Limb (tissue), 2 donors: ENCODE data around the gene CACNA1D.

Source experiments
- DNase-seq, 2 donors: peaks; one replicate each; pipeline ENCODE4 v3.0.0-alpha.2; 2016; ENCODE audit errors: extremely low spot score in 2 of 2

The CACNA1D gene

DNA sequence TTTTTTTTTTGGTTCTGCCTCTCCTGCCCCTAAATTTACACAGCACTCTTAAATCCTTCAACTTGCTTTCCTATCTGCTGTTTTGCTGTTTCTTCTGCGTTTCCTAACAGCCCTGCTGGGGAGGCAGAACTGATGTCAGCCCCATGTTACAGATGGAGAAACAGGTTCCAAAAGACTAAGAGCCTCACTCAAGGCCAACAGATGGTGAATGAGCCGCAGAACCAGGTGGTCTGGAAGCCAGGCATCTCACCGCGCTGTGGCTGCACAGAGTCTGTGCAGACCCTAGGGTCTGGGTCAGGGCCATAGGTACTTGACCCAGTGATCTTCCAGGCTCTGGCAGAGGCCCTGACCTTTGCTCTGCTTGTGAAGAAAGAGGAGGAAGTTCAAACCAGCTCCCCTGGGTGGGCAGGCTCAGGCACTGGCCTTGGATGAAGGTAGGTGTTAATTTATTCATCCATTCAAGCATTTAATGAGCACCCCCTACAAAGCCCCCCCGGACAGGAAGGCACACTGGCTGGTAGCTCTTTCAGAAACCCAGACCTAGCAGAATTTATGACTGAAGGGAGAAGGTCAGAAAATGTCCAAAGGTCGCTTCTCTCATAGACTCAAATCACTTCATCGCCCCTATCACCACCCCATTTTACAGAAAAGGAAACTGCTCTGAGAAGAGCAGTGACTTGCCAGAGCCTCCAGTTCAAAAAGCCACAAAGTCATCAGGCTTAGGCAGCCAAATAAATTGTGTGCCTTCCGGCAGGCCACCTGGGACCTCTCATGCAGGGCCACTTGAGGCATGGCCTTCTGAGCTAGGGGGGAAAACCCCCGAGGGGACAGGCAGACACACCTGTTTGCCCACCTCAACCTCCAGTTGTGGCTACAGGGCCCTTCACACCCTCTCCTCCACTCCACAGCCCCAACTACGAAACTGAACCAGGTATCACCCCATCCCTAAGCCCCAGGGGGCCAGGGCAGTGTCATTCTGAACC lies 349.1 kb downstream of the CACNA1D start:
- DNase-seq: no peak

DNA sequence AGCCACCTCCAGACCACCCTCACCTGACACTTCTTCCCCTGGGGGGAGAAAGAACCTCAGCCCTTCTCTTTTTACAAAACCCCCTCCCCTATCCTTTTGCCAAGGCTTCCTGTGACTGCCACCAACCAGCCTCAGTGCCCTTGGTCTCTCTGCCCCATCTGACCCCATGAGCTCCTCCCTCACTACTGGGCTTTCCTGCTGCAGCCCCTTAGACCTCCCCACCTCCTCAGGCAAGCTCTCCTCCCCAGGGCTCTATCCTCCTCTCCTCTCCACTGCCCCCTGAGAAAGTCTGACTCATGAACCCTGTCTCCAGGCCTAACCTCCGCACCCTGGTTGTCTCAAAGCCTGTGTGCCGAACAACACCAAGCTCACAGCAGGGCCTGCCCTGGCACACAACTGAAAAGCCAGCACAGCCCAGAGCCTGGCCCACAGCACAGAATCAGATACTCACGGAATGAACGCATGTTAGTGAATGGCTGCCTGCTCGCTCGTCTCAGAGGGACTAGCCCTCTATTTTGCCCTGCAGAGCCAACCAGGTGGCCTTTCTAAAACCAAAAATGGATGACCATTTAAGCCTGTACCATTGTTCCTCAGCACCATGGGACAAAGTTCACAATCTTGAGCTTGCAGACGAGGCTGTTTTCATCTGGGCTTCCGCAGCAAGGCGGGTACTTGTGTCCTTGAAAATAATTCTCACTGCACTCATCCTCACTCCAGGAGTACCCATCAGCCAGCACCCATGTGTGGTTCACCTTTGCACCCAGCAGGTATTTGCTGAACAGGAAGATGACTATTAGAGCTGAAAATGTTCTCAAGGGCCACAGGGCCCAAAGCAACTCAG lies 350.1 kb downstream of the CACNA1D start:
- DNase-seq: no peak

GRCh38 chr3:53845103-53845880 lies 350.9 kb downstream of the CACNA1D start:
- peak; percentile 37 to 75 for DNase-seq

DNA sequence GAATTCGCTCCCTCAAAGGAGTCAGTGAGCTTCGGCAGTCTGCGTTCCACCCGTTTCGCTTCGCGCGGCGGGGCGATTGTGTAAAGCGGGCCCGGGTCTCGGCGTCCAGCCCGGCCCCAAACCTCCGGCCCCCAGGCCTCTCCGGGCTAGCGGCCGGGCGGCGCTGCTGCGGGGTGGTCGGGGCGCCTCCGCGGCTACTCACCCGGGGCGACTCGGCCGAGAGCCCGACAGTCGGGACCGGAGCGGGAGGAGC lies 351.4 kb downstream of the CACNA1D start:
- no peak for DNase-seq

GRCh38 chr3:53846134-53846850 lies 351.9 kb downstream of the CACNA1D start, which contains the start of the genes CHDH and IL17RB:
CHDH (minus strand) TSS chr3:53846419; CDS start chr3:53824008, 22,411 bp downstream.
IL17RB (plus strand) TSS chr3:53846568; CDS start chr3:53846589, 21 bp downstream.
- peak; percentile 36 to 75 for DNase-seq

- no peak for DNase-seq
Measured at GRCh38 chr3:53846851-53847155, 352.4 kb downstream of the CACNA1D start.

DNA sequence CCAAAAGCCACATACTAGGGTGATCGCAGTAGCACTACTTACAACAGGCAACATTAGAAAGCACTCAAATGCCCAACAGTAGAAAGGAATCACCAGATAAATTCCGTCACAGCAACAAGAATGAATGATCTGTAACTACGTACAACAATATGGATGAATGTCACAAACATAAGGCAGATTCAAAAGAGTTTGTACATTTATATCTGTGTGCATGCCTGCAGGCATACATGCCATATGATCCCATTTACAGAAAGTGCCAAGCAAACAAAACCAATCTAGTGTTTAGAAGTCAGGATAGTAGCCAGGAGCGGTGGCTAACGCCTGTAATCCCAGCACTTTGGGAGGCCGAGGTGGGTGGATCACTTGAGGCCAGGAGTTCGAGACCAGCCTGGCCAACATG lies 355.5 kb downstream of the CACNA1D start:
- DNase-seq: no peak

DNA sequence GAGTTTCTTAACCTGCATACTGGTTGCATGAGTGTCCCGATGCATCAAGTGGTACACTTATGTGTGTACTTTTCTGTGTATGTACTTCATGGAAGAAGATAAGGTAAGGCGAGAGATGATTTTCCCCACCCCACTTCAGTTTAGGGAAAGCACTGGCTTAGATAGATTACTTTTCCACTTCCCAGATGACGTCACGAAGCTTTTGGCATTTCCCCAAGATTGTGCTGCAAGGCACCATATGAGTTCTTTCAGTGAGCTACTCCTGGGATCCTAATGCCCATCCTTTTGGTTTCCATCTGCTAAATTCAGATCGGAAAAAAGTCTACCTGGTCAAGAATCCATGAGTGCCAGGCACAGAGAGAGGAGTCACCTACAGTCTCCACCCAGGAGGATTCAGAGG lies 356.5 kb downstream of the CACNA1D start:
- DNase-seq: peak in 1 of 2 donors; percentile 52

GRCh38 chr3:53856964-53857363 lies 362.6 kb downstream of the CACNA1D start:
- DNase-seq: no peak

GRCh38 chr3:53858096-53858741 lies 363.8 kb downstream of the CACNA1D start:
- DNase-seq: no peak

- DNase-seq: no peak
Measured at GRCh38 chr3:53859178-53859577, 364.8 kb downstream of the CACNA1D start.

GRCh38 chr3:53860196-53860595 lies 365.8 kb downstream of the CACNA1D start:
- DNase-seq: no peak

- DNase-seq: no peak
Measured at GRCh38 chr3:53862241-53862640, 367.8 kb downstream of the CACNA1D start.

DNA sequence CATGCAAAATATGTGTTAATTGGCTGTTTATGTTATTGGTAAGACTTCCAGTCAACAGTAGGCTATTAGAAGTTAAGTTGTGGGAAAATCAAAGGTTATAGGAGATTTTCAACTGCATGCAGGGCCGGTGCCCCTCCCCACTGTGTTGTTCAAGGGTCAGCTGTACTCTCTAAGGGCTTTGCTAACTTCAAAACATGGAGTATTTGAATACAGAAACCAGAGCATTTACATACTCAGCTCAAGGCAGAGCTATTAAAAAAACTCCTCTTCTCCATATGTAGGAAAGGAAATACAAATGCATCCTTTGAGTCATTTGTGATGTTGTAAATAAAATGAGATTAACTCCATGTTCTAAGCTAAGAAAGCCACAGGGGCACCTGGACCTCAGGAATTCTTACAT lies 368.7 kb downstream of the CACNA1D start:
- no peak for DNase-seq
